ENCODE results near the gene MEIS1. TPM values are rescaled to one million over a fixed set of nuclear protein-coding genes. Genes with fewer than 3 reads are reported as not detected.

MEIS1 gene
- total RNA-seq, 3 donors from 2014 or later (not counting 1 experiment from before 2014, with no cell fraction given) = 2.0 to 5.4 (median 3.6) TPM

- Mint-ChIP-seq H3K27ac (no peak overlapping the region), H3K4me3 (no peak overlapping the region), H3K4me1 (no peaks in the 10 kb centered on the region), H3K27me3 (ENCODE audit: low read depth in 2 of 2) (peaks cover 0 to 3% of the 10 kb centered on the region in 2 donors), H3K9me3 (no peaks in the 10 kb centered on the region), H3K36me3 (no peaks in the 10 kb centered on the region)
- no peak for TF ChIP-seq CTCF (IDR thresholded peaks at IDR 0.05)
- Histone ChIP-seq H3K27me3 (ENCODE audit: control insufficient read depth, insufficient read depth, low read length) (no peaks in the 10 kb centered on the region), H3K9me3 (ENCODE audit: control insufficient read depth, insufficient read depth, low read length) (no peaks in the 10 kb centered on the region), H3K4me1 (ENCODE audit: control insufficient read depth, insufficient read depth, low read length) (no peaks in the 10 kb centered on the region), H3K4me3 (ENCODE audit: low read length) (no peak overlapping the region), H3K27ac (ENCODE audit: low read length) (no peak overlapping the region), H3K36me3 (ENCODE audit: control insufficient read depth, insufficient read depth, low read length) (no peaks in the 10 kb centered on the region)
- no peak for ATAC-seq
- 86% methylated on average over 6 of the region's 6 CpGs for WGBS (ENCODE audit: insufficient coverage)
- intact Hi-C loops (cut with micrococcal nuclease) = no loop called here
- DNase-seq = no peak
These were observed 27.0 kb downstream of the MEIS1 start for GRCh38 chr2:66461664-66462500.

DNA sequence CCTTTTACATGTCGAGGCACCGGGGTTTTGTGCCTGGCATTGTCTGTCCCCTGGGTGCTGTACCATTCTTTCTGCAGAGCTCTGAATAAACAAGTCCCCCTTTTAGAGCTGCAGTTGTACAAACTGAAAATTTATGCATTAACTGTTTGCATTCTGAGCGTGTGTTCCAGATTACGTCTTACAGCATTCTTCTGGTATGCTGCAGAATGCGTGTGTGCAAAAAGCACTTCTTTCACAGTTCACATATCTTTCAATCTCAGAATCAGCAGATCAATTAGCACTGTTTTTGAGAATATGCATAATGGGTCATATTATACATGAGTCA is 27.5 kb downstream of the MEIS1 start:
- no peaks in the 10 kb centered on the region for H3K27me3 ChIP-seq (ENCODE audit: control insufficient read depth, insufficient read depth, low read length)
- no peak overlapping the region for H3K4me3 ChIP-seq (ENCODE audit: low read length)
- H3K27ac Mint-ChIP-seq = no peak overlapping the region
- no peak overlapping the region for H3K27ac ChIP-seq (ENCODE audit: low read length)
- 97% methylated on average over 5 of the region's 5 CpGs for WGBS (ENCODE audit: insufficient coverage)
- H3K36me3 ChIP-seq (ENCODE audit: control insufficient read depth, insufficient read depth, low read length) = no peaks in the 10 kb centered on the region
- peaks cover 0 to 3% of the 10 kb centered on the region in 2 donors for H3K27me3 Mint-ChIP-seq (ENCODE audit: low read depth in 2 of 2)
- no peak overlapping the region for H3K4me3 Mint-ChIP-seq
- no peak for TF ChIP-seq CTCF (IDR thresholded peaks at IDR 0.05)
- no peaks in the 10 kb centered on the region for H3K4me1 Mint-ChIP-seq
- H3K36me3 Mint-ChIP-seq = no peaks in the 10 kb centered on the region
- intact Hi-C loops (cut with micrococcal nuclease) = no loop called here
- DNase-seq (no peak), ATAC-seq (no peak)
- no peaks in the 10 kb centered on the region for H3K4me1 ChIP-seq (ENCODE audit: control insufficient read depth, insufficient read depth, low read length)
- H3K9me3 Mint-ChIP-seq = no peaks in the 10 kb centered on the region
- no peaks in the 10 kb centered on the region for H3K9me3 ChIP-seq (ENCODE audit: control insufficient read depth, insufficient read depth, low read length)

GRCh38 chr2:66463206-66463755 is 28.4 kb downstream of the MEIS1 start:
- no peak for DNase-seq
- Mint-ChIP-seq H3K4me1 (no peaks in the 10 kb centered on the region), H3K4me3 (no peak overlapping the region), H3K9me3 (no peaks in the 10 kb centered on the region), H3K27me3 (ENCODE audit: low read depth in 2 of 2) (peaks cover 0 to 3% of the 10 kb centered on the region in 2 donors), H3K36me3 (no peaks in the 10 kb centered on the region), H3K27ac (no peak overlapping the region)
- H3K9me3 ChIP-seq (ENCODE audit: control insufficient read depth, insufficient read depth, low read length) = no peaks in the 10 kb centered on the region
- WGBS (ENCODE audit: insufficient coverage) = 95% methylated on average over 3 of the region's 3 CpGs
- intact Hi-C loops (cut with micrococcal nuclease) = no loop called here
- H3K27ac ChIP-seq (ENCODE audit: low read length) = no peak overlapping the region
- H3K4me3 ChIP-seq (ENCODE audit: low read length) = no peak overlapping the region
- ATAC-seq = no peak
- H3K36me3 ChIP-seq (ENCODE audit: control insufficient read depth, insufficient read depth, low read length) = no peaks in the 10 kb centered on the region
- no peaks in the 10 kb centered on the region for H3K27me3 ChIP-seq (ENCODE audit: control insufficient read depth, insufficient read depth, low read length)
- no peaks in the 10 kb centered on the region for H3K4me1 ChIP-seq (ENCODE audit: control insufficient read depth, insufficient read depth, low read length)
- no peak for TF ChIP-seq CTCF (IDR thresholded peaks at IDR 0.05)

Data from natural killer cell (primary cell).